LNCaP clone FGC (cell line): ENCODE data around the gene ARVCF.

Experiments
- DNase-seq: peaks from one replicate; pipeline ENCODE4 v3.0.0-alpha.2; 2011; ENCODE audit warnings: low read depth
- H3K4me3 ChIP-seq: 2 replicates; pipeline ENCODE4 v1.5.1; 2011; ENCODE audit warnings: mild to moderate bottlenecking, low read depth, low read length, control low read depth
- CTCF ChIP-seq: IDR thresholded peaks from 2 replicates; pipeline ENCODE4 v1.5.1; 2012; ENCODE audit warnings: mild to moderate bottlenecking; ENCODE audit not compliant: control insufficient read depth, insufficient read depth; ENCODE audit errors: extremely low read depth

The ARVCF gene

DNA sequence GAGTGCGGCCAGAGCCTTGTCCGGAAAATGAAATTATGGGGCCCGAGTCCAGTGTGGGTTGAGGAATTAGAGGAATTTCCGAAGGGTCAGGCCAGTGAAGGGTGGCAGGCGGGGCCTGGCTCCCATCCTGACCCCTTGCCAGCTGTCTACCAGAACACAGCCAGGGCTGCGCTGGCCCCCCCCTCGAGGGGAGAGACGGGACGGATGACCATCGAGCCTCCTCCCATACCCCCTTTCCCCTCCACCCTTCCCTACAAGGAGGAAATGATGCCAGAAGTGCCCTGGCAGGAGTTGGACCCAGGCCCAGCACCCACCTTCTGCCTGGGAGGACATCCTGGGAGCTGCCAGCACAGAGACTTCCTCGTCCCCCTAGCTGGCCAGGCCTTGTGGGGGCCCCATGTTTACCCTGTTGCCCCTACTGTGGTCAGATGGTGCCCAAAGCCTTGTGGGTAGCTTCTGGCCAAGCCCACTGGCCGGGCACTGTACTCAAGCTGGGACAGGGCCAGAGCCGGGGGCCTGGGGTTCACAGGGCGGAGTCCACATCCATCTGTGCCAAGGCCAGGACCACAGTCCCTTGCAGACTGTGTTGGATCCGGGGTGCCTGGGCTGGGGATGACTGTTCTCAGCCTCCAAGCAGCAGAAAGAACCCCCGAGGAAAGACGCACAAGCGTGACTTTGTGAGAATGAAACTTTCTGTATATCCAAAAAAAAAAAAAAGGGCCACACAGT, 20.8 kb downstream of the ARVCF start:
- no peak for DNase-seq
- TF ChIP-seq CTCF: no peak
- H3K4me3 ChIP-seq: no peak overlapping the region

DNA sequence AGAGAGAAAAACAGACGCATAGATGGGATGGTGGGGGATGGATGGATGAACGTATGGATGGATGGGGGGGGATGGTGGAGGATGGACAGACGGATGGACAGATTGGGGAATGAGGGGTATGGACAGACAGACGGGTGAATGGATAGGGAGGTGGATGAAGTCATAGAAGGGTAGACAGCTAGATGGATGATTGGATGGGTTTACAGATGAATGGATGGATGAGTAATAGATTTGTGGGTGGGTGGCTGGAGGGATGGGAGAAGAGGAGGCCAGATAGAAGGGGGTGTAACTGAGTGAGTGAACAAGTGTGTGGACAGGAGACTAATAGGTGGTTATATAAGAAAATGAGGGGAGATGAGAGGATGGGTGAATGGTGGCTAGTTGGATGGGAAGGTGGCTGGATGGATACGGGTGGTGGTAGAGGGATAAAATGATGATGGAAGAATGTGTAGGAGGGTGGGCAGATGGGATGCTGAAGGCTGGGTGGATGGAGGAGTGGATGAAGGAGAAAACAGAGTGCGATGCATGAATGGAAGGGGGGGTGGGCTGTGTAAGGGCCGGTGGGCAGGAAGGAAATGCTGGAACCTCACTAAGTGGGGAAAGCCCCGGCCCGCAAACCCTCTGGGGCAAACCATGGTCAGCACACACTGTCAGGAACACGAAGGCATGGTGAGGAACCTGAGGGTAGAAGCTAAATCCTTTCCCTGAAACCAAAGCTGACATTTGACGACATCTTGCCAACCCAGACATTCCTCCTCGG, 21.6 kb downstream of the ARVCF start:
- no peak for TF ChIP-seq CTCF
- no peak for DNase-seq
- no peak overlapping the region for H3K4me3 ChIP-seq

DNA sequence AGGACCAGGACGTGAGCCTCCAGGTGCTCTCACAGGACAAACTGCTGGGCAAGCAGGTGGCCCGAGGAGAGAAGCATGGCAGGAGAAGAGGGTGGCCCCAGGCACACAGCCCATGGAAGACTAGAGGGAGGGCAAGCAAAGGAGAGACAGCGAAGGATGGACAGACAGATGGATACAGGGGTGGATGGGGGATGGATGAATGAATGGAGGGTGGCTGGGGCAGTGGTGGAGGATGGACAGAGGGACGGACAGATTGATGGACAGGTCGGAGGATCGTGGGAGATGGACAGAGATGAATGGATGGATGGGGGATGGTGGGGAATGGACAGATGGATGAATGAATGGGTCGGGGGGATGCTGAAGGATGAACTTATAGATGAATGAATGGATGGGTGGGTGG, 22.7 kb downstream of the ARVCF start:
- no peak for TF ChIP-seq CTCF
- DNase-seq: no peak
- no peak overlapping the region for H3K4me3 ChIP-seq

GRCh38 chr22:19992921-19993355, 23.7 kb downstream of the ARVCF start:
- TF ChIP-seq CTCF: no peak
- H3K4me3 ChIP-seq: no peak overlapping the region
- no peak for DNase-seq

DNA sequence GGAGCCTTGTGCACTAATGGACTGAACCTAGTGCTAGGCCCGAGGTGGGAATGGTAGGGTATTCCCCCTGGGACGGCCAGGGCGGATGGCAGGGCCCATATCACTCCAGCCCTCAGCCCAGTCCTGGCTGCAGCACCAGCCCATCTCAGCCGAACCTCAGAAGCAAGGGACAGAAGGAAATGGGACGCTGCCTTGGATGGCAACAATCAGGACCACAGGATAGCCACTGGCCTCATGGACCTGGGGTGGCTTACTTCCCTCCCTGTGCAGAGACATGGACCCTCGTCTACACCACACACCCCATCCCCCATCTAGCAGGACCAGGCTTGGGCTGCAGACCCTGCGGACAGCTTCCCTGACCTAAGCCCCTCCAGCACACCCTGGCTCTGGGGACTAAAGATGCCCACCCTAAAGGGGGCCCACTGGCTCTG, 24.1 kb downstream of the ARVCF start:
- no peak for DNase-seq
- no peak for TF ChIP-seq CTCF
- no peak overlapping the region for H3K4me3 ChIP-seq

DNA sequence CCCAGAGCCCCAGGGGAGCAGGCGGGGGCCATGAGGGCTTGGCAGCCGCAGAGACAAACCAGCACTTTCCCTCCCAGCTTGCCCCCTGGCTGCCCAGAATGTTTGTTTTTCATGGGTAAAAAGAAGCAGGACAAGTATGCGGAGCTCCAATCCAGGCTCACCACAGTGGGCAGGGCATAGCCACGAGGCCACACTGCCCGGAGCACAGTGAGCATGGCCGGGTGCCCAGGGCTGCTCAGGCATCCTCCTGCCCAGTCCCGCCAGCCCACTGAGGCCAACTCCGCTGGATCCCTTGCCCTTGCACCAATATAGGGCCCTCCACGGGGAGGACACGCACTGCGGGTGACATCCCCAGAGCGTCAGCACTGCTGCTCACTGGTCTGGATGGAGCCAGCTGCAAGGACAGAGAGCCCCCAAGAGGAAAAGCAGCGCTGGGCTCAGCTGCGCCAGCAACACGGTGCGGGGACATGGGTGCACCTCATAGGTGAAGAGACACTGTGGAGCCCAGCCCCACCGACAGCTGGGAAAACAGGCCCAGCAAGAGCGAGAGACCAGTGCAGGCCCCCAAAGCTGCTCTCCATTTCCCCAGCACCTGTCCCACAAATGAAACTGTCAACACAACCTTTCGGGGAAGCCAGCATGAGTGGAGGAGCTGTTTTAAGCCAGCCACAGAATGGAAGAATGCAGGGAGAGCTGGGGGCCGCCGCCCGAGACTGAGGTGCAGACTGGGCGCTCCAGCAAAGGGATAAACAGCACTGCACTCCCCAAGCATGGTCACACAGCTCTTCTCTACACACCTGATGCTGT, 24.8 kb downstream of the ARVCF start:
- DNase-seq: no peak
- TF ChIP-seq CTCF: no peak
- H3K4me3 ChIP-seq: no peak overlapping the region
